ENCODE results near the gene TSR1.
"Not testable (repeated sequence)": the region's sequence is repeated elsewhere in the genome, so short reads cannot be mapped to it uniquely, and the experiment has no call there.

TSR1 gene

DNA sequence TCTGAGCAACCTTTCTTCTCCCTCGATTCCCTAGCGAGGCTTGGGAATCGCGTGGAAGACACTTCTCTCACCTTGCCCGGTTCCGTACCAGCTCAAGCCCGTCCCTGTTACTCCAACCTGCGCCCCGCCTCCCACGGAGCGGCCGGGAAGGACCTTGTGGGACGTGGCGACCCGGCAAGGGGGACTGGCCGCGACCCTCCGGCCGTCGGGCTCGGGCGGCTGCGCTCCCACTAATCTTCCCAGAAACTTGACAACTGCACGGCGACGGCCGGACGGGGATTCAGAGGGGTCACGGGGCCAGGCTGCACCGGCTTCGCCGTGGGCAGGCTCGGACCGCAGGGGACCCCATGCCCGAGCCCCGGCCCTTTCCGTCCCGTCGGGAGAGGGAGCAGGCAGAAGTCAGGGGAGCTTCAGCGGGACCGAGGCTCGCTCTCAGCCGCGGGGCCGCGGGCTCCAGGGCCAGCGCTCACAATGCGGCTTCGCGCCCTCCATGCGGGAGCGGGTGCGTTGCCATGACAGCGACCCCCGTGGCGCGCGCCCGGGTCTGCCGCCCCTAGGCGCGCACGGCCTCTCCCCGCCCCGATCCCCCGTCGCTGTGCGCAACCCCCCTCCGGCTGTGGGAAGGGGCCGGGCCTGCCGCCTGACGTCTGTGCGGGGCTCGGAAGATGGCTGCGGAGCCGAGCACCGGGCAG, 741 bp upstream of the TSR1 start, which contains the start of gene SGSM2:
Gene SGSM2 (plus strand): TSS at position 650 of the 692 bp plus-strand sequence. CDS start 188 bp downstream, outside the sequence.
- DNase-seq: peak; percentile 57

DNA sequence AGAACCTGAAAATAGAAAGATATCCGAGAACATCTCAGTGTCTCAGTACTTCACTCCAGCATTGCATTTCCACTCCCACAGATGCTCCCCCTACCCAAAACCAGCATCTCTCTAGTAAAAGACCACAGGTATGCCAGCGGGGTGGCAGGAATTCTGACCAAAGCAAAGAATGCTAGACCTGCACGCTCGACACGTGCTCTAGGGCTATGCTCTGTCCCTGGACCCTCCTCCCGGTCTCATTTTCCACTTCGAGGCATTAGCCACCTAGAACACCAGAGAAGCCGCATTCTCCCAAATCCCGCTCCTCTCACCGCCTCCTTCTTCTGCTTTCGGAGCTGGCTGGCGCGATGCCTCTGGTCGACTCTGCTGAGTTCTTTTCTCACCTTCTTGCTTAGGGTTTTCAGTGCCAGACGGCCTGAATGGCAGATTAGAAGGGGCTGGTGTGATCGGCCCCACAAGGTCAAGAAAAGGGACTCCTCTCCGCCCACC, 487 bp downstream of the TSR1 start:
- peak; percentile 34 for DNase-seq

DNA sequence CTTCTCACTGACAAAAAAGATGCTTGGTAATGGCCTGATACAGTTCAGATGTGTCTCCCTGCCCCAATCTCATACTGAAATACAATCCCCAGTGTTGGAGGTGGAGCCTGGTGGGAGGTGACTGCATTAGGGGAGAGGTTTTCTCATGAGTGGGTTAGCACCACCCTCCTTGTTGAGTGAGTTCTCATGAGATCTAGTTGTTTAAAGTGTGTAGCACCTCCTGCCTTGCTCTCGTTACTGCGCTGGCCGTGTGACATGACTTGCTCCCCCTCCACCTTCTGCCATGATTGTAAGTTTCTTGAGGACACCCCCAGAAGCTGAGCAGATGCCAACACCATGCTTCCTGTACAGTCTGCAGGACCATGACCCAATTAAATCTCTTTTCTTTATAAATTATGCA, 5.0 kb downstream of the TSR1 start:
- DNase-seq: no peak

DNA sequence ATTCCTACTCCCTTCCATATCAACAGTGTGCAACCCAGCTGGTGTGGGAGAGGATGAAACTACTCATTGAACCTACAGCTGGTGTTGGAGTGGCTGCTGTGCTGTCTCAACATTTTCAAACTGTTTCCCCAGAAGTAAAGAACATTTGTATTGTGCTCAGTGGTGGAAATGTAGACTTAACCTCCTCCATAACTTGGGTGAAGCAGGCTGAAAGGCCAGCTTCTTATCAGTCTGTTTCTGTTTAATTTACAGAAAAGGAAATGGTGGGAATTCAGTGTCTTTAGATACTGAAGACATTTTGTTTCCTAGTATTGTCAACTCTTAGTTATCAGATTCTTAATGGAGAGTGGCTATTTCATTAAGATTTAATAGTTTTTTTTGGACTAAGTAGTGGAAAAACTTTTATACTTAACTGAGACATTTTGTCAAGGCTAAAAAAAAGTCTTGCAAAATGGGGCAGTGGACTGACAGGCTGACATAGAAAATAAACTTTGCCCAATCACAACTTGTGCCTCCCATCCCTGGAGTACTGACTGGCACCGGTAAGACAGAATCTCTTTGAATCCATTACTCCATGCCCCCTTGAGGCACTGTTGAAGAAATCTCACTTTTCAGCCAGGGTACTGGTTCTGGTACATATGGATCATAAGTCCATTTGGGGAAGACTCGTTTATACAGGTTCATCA, 12.5 kb downstream of the TSR1 start:
- DNase-seq: no peak

DNA sequence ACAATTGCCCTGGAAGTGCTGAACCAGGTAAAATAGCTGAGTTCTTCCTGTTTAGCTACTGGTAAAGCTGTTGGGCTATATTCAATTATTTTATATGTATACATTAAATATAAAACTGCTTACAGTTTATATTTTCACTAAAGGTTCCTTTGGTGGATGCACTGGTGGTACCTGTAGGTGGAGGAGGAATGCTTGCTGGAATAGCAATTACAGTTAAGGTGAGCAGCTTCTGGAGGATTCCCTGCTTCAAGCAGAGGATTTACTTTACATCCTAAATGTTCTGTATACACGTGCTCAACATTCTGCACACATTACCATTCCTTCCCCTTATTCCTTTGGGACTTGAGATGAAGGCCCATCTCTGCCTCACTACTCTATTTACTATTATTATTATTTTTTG, 14.9 kb downstream of the TSR1 start:
- DNase-seq: no peak

DNA sequence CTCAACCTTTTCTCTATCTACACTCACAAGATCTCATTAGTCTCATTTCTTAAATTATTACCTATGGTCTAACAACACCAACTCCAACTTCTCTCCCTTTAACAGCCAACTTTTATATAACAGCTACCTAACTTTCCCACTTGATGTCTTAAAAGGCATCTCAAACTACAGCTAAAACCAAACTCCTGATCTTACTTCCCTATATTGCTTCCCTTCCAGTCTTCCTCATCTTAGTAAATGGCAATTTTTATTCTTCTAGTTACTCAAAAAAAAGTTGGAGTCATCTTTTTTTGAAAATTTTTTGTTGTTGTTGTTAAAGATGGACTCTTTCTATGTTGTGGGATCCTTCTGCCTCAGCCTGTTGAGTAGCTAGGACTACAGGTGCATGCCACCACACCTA, 17.2 kb downstream of the TSR1 start:
- no peak for DNase-seq

DNA sequence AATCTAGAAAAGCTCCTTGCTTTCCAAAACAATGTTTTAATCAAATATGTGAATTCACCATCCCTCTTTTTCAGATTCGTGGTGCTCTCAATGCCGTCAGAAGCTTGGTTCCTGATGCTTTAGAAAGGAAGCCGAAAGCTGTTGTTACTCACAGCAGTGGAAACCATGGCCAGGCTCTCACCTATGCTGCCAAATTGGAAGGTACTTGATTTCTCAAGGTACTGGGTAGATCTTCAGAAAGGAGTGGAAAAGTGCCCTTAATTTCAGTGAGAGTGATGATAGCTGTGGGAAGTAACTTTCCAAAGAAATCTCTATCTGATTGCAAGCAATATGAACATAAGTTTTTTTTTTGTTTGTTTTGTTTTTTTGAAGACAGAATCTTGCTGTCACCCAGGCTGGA, 18.5 kb downstream of the TSR1 start:
- no peak for DNase-seq

DNA sequence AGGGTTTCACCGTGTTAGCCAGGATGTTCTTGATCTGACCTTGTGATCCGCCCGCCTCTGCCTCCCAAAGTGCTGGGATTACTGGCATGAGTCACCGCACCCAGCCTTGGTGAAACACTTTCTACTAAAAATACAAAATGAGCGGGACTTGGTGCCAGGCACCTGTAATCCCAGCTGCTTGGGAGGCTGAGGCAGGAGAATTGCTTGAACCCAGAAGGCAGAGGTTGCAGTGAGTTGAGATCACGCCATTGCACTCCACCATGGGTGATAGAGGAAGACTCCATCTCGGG, 19.4 kb downstream of the TSR1 start:
- not testable (repeated sequence) for DNase-seq

DNA sequence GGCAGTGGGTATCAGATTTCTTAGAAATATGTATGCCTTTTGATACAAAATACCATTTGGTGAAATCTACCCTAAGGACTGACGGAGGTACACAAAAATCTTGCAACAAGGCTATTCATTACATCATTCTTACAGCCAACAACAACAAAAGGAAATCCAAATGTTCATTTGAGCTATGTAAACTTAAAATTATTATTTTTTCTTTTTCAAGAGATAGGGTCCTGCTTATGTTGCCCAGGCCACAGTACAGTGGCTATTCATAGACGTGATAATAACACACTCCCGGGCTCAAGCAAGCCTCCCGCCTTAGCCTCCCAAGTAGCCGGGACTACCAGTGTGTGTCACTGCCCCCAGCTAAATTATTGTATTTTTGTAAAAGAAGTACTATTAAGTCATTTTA, 23.5 kb downstream of the TSR1 start:
- DNase-seq: no peak

DNA sequence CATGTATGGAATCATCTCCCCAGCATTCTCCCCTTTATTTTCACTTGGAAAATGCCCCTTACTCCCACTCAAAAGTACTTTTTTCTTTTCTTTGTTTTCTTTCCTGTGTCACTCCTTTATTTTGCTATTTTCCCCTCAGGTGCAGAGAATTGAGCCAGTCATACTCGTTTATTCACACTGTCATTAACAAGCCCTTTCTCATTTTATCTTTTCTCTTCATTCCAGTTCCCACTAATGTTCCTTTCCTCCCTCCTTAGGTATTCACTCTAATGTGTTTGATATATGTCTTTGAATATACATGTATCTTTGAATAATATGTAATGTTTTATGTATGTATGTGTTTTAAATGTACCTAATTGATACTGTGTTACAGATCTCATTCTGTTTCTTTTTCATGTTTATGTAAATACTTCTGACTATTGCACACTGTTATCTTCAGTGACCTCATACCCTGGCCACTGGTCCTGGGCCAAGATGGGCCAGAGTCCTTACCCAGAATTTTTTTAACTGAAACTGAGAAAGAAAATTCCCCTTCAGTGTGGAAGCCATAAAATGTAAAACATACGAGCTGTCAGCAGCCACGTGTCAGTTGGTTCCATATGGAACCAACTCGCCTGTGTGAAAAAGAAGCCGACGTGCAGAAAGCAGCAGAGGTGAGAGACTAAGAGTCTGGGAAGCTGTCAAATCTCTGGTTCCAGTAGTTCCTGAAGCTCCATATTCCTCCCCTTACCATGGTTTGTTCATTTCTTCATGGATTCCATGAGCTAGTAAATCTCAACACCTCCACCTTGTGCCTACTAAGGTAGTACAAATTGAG, 26.7 kb downstream of the TSR1 start:
- DNase-seq: peak; percentile 5

DNA sequence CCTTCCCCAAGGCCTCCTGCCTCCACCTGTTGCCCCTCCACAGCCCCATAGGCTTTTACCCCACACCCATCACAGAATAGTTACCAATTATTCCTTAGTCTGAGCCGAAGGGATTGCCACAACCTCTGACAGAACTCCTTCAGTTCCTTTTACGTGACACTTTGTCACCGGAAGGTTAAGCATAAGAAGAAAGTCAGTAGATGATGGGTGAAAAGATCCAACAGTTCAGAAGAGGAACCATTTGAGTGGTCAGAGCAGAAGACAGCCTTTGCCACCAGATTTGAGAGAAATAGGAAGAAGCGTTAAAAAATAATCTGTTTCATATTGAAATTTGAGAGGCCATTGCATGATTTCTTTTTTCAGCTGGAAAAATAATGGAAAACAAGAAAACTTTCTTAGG, 31.3 kb downstream of the TSR1 start:
- DNase-seq: no peak

DNA sequence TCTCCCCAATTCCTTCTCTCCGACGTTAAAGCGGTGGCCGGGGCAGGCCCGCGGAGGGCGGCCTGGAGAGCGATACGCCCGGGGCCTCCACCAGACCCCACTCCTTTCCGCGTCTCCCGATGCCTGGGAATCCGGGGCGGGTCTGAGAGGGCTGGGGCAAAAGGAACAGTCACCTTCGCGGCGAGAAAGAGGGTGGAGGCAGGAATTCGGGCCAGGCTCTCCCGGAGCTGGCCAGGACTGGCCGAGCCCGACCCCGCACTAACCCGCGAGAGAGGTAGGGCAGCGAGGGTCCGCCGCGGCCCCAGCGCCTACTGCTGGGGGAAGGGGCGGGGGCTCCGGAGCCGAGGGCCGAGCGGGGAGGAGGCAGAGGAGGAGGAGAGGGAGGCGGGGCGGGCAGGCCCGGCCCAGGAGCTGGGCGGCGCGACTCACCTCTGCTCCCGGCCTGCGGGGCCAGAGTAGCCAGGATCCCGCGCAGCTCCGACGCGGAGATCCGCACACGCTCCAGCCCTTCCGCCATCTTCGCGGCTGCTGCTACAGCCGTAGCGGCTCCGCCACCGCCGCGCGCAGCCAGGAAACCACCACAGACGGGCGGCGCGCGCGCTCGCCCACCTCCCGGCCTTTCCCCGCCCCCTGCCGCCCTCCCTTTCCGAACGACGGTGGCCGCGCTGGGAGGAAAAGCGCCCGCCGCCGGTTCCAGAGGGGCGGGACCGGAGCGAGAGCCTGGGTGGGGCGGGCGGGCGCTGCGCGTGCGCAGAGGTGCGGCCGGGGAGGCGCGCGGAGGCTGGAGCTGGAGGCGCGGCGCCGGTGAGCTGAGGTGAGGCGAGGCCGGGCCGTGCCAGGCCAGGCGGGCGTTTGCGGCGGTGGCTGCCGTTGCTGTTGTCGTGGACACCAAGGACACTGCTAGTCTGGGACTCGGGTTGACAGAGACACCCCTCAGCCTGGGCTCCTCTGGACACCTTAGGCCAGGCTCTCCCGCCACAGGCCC, 32.8 kb downstream of the TSR1 start, which contains the start of the genes SMG6 and SRR:
Gene SMG6 (minus strand): TSS at position 582 of the 985 bp plus-strand sequence. CDS start 65 bp downstream, at position 517.
Gene SRR (plus strand): TSS at position 747 of the 985 bp plus-strand sequence. CDS start 11,611 bp downstream, outside the sequence.
- peak; percentile 92 for DNase-seq

DNA sequence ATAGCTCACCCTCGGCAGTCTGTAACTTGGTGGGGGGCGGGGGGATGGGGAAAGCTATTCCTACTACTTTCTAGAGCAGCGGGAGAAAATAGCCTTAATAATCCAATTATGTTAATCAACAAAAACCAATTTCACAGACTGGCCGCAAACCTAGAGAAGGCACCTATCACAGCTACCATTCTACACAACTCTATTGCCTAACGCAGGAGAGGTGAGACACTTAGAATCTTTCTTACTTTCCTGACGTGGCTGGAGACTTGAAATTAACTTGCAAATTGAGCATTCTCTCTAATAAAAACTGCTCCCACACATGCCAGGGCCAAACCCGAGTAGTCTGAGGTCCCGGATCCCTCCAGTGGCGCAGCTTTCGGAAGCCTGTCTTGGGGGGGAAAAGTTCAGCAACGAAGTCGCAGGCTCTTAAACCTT, 33.5 kb downstream of the TSR1 start:
- no peak for DNase-seq

DNA sequence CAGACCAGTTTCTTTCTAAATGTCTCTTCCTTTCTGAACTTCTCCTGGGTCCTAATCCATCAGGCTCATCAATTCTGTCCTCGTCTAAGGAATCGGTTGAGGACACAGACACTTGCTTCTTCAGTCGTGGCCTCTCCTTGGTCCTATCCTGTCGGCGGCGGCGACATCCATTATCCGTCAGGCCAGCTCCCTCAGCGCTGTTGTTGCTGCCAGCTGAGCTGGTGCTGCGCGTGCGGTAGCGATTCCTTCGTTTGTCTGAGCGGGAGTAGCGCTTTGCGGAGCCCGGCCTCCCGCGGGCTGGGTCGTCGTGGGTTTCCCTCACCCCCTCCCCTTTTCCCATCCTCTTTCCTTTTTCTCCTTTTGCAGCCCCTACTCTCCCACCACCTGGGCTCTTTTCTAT, 36.5 kb downstream of the TSR1 start:
- no peak for DNase-seq

DNA sequence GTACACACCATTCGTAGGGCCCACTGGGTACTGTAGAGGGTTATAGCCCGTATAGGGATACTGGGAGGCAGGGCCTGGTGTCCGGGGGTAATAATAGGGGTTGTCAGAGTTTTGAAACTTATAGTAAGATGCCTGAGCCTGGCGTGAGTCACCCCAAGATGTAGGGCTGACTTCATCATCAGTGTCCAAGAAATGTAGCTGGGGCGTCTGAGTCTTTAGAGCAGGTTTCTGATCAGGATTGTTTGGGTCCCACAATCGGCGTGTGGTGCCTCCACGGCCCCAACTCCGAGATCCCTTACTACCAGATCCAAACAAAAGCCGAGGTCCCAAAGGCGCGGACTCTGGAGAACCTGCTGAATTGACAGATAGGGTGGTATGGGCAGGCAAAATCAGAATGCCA, 37.1 kb downstream of the TSR1 start:
- DNase-seq: no peak

DNA sequence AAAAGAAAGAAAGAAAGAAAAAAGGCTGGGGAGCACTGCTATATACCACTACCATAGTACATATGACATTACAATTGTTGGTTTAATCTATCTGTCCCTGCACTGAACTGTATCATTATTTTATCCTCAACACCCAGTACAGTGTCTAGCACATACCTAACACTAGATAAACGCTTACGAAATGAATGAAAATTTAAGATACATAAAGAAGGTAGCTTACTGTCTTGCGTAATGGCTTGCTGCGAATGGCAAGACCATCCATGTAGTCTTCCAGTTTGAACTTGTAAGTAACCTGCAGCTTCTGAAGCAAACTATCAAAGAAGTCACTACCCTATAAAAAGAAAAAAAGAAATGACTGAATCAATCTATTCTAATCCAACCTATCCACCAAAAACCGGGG, 39.2 kb downstream of the TSR1 start:
- DNase-seq: no peak

DNA sequence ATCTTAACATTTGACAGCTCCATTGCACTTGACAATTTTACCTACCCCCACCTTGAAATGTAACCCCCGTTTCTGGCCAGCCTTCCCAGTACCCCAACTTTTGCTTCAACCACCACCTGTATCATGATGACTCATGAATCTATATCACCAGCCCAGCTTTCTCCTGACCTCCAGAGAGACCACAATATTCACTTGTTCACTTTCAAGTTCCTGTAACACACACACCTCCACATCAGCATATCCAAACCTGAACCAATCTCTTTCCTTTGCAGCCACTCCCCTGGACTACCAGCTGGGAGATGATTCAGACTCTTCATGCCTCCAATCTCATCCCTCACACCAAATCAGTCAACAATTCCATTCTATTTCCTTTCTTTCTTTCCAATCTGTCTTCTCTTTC, 40.7 kb downstream of the TSR1 start:
- DNase-seq: no peak

DNA sequence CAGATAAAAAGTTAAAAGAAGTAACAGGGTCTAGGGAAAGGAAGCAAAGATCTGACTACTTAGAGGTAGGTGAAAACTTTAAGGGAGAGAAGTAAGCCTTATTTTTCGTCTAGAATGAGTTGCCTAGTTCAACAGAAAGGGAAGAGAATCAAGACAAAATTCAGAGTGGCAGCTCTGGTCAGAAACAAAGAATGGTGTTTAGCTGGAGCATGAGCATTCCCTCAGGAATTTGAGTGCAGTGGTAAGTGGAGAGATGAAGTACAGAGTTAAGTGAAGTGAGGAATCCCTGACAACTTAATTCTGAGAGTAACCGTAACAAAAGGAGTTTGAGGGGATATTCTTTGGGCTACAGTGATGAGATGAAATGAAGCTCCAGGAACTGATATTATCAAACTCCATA, 44.2 kb downstream of the TSR1 start:
- DNase-seq: peak; percentile 33

DNA sequence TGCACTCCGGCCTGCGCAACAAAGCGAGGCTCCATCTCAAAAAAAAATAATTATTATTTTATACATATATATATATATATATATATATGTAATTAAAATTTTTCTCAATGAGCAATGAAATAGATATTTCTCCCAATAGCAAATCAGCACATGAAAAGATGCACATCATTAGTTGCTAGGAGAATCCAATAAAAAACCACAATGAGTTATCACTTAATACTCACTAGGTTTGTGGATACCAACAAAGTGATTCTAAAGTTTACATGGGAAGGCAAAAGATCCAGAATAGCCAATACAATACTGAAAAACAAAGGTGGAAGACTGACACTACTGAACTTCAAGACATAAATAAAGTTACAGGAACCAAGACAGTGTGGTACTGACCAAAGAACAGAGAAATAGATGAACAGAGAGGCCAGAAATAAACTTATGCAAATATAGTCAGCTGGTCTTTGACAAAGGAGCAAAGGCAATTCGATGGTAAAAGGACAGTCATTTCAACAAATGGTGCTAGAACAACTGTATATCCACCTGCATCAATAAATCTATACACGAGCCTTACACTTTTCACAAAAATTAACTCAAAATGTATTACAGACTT, 46.3 kb downstream of the TSR1 start:
- DNase-seq: no peak

DNA sequence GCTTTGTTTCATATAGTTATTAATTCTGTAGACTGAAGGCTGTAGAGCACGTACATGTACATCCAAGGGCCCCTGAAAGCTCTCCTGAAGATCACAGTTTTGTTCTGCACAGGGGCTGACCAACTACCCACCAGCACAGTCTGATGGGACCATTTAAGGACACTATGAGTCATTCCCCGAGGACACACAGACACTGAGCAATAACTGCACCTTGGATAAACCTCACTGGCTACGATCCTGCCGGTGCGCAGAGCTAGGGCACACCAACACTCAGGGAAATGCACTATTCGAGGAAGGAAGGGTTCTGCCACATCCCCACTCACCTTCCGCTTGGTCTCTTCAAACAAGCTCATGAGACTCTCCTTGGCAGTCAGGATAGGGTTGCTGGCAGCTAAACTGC, 53.0 kb downstream of the TSR1 start:
- no peak for DNase-seq

DNA sequence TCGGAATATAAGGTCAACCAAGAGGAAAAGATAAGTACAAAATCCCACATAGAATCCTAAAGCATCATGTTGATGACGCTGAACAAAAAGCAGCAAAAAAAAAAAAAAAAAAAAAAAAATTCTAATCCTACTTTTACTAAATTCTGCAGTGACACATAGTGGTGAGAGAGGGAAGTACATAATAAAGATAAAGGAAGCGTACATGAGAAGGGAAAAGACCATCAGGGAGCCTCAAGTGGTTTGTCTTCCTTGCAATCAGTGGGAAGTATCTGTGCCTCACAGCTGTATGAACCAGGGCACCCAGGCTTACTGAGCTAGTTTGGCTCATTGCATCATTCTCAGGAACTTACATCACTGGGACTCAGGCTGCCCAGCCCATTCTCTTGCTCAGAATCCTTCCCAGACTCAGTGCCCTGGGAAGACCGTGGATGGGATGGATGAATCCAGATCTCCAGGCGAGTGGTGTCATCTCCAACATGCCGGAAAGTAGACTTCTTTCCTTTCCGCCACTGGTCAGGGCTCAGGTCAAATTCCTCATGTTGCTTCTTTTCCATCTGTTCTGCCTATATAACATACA, 53.9 kb downstream of the TSR1 start:
- DNase-seq: peak; percentile 80
